NT2/D1 (cell line): ENCODE results near the gene CTSF.

Experiments used
- SUZ12 ChIP-seq: IDR thresholded peaks from 2 replicates; pipeline ENCODE4 v1.6.1; 2011; ENCODE audit not compliant: insufficient read length, insufficient read depth; ENCODE audit errors: extremely low read depth
- YY1 ChIP-seq: IDR thresholded peaks from 2 replicates; pipeline ENCODE4 v1.6.1; 2011; ENCODE audit not compliant: insufficient read length, insufficient read depth
- ZNF274 ChIP-seq: IDR thresholded peaks from 2 replicates; pipeline ENCODE4 v1.6.1; 2011; ENCODE audit warnings: mild to moderate bottlenecking, low read depth, low read length

DNA sequence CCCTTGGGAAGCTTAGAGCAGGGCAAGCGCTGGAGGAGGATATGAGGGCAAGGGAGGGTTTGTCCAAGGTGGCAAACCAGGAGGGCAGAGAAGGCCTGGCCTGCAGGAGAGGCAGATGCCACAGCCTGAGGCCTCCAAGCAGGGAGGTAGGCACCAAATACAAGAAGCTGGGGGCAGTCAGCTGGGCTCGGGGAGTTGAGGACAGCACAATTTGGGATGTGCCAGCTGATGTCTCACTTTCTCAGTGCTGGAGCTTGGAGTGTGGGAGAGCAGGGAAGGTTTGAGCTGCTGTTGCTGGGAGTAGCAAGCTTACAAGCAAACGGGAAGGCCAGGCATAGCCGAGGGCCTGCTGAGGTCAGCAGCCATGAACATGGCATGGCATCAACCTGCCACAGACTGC is 26.5 kb downstream of the CTSF start:
- TF ChIP-seq YY1 (no peak), SUZ12 (no peak), ZNF274 (no peak)
